GM19395 (cell line): ENCODE results near the gene SASH3.
A peak's percentile ranks its signal among the peaks of the same experiment; 100 is the strongest.

Experiments
- ATAC-seq: cut with Tn5 transposase; IDR thresholded peaks from one replicate; pipeline ENCODE4 v1.9.1; 2021; ENCODE audit warnings: mild to moderate bottlenecking, moderate library complexity; ENCODE audit not compliant: unreplicated experiment

The SASH3 gene

DNA sequence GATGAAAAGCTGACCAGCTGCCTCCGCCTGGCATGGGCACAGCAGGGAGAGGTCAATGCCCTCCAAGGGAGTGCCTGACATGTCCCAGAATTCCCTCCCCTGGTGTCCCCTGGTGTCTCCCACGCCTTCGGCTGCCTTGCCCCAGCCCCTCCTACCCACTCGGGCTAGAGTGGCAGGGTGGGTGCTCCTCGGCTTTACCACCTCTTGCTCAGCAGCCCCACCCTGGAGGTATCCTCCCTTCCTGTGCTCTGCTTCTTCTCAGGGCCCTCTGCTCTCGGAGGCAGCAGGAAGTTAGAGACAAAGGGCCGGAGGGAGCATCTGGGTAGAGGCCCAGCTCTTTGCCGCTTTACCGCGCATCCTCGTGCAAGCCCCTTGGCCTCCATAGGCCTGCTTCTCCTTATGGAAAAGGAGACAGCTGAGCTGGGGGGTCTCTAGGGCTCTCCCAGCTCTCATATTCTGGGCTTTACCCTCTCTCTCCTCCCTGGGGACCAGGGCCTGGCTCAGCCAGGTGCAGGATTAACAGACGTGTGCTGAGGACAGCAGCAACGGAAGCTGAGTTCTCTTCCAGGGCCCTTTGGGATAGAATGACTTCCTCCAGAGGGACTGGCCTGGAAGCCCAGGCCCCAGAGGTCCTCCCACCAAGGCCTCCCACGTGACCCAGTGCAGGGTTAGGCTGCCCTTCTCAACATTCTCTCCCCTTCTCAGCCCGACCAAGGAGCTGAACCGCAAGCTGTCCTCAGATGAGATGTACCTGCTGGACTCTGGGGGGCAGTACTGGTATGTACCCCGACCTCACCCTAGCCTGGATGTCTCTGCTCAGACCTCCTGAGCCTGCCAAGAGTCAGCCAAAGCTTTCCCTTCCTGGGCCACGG lies 23.7 kb upstream of the SASH3 start:
- ATAC-seq, result peak; percentile 30

DNA sequence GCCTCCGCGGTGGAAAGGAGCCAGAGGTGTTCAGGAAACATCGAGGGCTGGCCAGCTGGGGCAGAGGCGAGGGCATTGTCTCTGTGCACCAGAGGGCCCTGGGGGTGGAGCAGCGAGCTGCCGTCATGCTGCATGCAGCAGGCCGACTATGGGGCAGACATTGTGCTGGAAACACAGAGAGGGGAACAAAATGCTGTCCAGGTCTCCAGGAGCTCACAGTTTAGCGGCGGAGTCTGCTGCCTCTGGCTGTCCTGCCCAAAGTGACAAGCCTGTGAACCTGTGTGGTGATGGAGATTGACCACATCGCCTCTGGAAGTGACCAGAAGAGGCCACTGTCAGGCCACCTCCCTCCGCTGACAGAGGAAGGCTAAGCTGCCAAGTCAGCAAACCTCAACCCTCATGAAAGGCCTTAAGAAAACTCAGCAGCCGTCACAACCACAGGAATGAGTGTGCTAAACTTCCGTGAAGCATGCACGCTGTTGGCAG lies 20.1 kb upstream of the SASH3 start:
- peak; percentile 45 for ATAC-seq

DNA sequence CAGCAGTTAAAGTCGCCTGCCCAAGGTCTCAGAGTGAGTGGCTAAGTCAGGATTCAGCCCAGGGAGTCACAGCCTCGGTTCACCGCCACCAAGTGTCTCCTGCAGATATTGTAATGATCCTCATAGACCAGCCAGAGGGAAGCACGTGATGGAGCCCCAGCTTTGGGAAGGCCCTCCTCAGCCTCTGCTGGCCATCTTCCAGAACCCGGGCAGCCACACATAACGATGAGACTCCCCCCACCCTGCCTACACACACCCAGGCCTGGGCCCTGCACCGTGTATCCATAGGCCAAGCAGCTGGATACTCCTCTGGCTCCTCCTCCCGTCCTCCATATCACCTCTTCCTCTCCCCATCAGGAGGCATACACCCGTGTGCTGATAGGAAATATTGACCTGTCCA lies 19.6 kb upstream of the SASH3 start:
- ATAC-seq, result no peak

DNA sequence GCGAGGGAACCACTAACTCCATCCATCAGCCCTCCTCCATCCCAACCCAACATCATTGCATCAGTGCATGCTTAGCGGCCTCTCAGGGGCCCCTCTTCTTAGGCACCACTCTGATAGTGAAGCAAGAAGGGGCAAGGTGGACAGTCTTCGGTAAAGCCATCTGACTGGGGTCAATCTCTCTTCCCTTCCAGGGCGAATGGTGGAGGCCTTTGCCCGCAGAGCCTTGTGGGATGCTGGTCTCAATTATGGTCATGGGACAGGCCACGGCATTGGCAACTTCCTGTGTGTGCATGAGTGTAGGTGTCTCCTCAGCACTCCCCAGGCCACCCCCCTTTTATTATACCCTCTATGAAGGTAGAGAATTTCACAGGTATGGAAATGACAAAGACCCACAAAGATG lies 18.8 kb upstream of the SASH3 start:
- ATAC-seq, result no peak

DNA sequence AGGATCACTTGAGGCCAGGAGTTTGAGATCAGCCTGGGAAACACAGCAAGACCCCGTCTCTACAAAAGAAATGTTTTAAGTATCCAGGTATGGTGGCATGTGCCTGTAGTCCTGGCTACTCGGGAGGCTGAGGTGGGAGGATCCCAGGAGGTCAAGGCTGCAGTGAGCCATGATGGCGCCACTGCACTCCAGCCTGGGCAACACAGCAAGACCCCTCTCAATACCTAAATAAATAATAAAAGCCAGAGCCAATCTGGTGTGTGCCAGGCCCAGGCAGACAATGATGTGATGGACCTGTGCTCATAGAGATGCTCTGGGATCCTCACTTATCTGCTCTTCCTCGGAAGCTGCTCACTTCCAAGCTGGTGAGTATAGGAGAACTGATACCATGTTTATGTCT lies 18.2 kb upstream of the SASH3 start:
- ATAC-seq, result no peak

DNA sequence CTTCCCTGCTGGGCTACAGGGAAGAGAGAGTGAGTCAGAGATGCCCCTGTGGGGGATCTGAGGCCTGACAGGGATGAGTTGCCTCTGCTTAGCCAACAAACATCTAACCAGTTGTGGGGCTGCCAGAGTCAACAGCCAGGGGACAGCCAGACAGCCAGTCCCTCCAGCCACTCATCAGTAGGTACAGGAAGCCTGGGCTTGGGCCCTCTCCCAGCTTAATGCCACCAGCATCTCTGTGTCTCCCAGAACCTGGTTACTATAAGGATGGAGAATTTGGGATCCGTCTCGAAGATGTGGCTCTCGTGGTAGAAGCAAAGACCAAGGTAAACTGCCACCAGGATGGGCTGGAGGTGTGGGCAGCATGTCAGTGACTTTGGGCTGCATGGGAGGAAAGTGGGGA lies 17.3 kb upstream of the SASH3 start:
- ATAC-seq, result no peak

DNA sequence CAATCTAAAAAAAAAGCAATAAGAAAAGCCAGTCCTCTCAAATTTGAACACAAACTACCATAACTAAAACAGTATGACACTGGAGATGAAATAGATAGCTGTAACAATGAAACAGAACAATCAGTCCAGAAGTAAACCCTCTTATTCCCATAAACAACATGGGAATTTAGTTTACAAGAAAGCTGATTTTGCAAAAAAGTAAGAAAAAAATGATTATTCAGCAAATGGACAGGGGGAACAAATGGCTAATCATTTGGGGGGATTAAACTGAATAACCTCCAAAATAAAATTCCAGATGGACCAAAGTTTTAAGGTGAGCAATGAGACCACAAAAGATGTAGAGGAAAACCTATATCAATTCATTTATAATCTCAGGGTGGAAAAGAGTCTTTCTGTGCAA lies 16.1 kb upstream of the SASH3 start:
- ATAC-seq, result no peak

DNA sequence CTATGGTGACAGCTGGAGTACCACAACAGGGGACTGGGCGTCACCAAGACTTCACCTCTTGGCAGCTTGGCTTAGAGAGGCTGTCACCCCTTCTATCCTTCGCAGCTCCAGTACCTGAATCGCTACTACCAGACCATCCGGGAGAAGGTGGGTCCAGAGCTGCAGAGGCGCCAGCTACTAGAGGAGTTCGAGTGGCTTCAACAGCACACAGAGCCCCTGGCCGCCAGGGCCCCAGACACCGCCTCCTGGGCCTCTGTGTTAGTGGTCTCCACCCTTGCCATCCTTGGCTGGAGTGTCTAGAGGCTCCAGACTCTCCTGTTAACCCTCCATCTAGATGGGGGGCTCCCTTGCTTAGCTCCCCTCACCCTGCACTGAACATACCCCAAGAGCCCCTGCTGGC lies 11.6 kb upstream of the SASH3 start:
- ATAC-seq, result no peak

DNA sequence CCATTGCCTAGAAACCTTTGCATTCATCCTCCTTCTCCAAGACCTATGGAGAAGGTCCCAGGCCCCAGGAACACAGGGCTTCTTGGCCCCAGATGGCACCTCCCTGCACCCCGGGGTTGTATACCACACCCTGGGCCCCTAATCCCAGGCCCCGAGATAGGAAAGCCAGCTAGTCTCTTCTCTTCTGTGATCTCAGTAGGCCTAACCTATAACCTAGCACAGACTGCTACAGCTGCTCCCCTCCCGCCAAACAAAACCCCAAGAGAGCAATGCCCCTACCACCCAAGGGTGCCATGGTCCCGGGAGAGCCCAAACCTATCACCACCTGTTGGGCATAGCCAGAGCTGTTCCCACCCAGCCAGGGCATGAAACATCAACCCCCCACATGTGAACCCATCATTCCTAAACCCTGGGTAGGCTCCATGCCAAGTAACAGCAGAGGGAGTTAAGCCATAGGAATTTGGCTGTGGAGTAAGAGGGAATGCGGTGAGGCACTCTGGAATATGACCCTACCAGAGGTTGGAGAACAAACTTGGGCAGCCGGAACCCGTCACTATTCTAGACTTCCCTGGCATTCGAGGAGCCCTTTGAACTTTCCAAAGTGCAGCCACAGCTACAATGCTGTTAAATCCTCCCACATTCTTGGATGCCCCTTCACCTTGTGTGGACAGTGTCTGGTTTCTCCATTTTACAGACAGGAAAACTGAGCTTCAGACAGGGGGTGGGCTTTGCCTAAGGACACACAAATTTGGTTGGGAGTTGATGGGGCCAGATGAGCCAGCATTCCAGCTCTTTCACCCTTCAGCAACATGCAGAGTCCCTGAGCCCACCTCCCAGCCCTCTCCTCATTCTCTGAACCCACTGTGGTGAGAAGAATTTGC lies 10.9 kb upstream of the SASH3 start:
- ATAC-seq, result no peak

DNA sequence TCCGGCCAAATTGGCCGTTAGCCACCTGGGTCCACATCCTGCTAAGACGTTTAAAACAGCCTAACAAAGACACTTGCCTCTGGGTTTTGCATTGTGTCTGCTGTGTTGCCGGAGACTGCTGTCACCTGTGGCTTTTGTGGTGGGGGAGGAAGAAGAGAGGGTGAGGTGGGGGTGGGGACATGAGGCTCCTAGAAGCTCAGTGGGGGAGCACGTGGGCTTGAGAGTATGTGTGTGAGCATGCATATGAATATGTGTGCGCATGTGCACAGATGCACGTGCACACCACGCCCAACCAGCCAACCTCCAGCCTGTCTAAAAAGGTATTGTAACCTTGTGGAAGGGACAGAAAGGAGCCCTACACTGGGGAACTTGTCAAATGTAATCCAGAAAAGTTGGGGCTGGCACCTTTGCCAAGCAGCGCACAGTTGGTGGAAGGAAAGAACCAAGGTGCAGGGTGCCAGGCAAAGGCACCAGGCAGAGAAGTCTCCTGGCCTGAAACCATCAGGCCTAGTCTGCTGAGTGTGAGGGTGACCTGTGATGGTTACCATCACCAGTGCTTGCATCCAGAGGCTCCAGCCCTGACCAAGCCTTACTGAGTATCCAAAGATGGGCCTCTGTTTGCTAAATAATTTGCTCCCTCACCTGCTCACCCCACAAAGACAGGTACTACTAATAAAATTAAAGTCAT lies 10.1 kb upstream of the SASH3 start:
- ATAC-seq, result peak; percentile 40

DNA sequence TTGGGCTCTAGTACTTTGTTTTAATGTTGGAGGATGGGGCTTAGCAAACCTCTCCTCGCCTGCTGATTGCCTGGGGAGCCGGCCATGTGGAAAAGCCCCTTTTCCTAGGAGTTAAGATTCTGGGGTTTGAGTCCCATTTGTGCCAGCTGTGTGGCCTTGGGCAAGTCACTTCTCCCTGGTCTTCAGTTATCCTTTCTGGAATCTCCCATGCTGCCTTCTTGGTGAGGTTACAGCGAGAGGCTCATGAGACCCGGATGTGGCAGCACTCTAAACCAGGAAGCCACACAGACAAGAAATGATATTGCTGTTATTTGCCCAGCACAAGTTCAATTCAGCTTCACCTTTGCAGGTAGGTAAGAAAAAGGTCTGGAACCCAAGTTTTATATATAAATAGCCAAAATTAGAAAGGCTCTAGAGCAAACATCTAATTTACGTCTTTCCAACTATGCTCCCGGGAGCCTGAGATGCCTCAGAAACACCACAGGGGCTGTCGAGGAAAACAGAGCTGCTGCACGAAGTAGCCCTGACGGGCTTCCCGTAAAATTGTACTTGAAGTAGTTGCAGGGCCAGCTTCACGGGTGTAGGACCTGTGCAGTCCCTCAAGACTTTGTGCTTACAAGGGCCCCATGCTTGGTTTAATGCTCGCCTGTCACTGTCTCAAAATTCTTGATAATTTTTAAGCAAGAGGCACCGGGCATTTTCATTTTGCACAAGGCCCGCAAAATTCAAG lies 8.3 kb upstream of the SASH3 start:
- ATAC-seq, result no peak

DNA sequence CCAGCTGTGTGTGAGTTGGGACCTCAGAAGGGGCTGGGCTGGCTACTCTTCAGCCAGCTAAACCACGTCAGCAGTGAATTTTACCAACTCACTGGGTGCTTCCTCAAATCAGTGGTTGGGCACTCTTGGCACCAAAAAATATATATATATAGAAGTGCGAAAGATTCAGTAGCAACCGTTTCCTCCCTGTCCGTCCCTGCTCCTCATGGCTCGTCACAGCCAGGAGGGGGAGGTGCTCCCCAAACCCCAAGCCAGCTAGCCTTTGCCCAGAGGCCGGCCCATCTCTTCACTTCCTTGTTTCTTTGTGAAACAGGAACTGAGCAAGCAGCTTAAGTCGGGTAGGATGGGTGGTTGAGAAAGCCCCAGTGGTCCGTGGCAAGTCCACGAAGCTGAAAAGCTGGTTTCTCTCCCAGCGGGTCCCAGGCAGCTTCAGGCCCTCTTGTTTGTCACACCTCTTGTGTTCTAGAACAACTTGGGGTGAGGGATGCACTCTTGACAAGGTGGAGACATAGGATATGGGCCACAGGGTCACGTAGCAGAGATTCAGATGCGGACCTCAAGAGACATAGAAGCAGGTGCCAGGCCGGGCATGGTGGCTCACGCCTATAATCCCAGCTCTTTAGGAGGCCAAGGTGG lies 6.8 kb upstream of the SASH3 start:
- peak; percentile 79 for ATAC-seq

DNA sequence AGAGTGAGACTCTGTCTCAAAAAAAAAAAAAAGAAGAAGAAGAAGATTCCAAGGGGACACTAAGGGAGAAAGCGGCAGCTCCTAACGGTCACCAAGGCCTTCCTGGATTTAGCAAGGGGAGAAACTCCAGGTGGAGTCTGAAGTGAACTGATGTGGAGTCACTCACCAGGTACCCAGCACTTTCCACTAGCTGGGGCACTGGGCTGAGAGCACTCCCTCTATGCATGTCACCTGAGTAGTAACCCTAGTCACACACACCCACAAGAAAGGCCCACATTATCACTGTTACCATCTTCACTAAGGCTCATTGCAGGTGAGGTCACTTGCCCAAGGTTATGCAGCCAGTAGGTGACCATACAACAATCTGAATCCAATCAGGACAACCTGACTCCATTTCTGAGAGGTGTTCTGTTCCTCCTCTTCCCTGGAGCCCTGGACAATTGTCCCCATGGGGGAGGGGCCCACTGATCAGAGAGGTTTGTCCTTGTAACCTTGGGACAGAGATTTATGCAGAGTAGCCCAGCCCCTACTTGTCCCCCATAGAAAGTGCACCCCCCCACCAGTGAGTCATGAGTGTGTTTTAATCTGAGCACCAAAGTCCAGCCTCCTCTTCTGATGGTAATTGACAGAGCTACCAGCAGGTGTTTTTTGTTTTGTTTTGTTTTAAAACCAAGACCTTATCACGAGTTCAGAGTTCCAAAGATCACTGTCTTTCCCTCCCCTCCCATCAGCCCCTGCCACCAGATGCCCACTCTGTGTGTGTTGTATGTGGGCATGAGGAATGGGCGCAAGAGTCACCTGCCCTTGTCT lies 5.9 kb upstream of the SASH3 start:
- ATAC-seq, result no peak

DNA sequence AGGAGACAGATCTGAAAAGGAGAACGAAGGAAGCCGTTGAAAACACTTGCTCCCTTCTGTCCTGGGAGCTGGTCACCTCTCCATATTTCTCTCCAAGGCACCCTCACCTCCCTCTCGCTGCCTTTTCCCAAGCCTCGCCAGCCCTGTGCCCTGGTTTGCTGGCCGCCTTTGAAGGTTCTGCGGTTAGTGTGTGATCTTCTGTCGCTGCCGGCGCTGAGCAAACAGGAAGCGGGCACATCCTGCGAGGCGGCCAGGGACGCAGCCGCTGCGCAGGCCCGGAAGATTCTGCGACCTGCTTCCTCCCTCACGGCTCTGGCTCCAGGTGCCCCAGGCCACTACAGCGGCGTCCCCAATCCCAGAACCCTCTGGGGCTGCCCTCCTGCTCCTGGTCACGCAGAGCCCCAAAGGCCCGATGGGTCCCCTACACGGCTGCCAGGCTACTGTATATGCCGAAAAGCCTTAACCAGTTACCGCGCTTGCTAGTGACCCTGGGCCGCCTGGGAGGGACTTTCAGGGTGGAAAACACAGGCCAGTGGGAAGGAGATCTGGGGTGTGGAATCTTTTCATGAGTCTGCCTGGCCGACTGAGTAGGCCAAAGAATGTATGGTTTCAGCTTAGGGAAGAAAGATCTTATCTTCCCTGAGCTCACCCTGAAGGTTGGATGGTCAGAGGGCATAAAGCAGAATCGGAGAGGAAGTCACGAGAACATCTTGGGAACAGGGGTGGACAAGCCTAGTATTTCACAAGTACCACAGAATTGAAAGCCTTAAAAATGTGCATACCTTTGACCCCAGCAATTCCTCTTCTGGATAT lies 2.3 kb upstream of the SASH3 start:
- peak; percentile 28 for ATAC-seq

DNA sequence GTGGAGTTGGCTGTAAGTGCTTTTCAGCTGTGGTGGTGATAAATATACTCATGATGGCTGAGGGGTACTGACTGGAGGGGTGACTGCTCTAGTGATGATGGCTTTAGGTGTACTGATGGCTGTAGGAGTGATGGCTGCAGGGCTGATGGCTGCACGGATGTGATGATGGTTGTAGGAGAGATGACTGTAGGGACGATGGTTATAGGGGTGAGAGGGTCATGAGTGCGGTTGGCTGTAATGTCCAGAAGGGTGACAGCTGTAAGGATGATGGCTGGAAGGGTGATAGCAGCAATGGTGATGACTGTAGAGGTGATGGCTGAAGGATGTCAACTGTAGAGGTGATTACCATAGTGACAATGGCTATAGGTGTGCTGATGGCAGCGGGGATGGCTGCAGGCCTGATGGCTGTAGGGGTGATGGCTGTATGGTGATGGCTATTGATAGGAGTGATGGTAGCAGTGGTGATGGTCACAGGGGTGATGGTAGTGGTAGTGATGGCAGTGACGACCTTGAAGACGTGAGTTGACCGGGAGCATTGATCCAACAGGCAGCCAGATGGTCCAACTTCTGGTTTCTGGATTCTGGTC lies 570 bp upstream of the SASH3 start:
- ATAC-seq, result no peak

DNA sequence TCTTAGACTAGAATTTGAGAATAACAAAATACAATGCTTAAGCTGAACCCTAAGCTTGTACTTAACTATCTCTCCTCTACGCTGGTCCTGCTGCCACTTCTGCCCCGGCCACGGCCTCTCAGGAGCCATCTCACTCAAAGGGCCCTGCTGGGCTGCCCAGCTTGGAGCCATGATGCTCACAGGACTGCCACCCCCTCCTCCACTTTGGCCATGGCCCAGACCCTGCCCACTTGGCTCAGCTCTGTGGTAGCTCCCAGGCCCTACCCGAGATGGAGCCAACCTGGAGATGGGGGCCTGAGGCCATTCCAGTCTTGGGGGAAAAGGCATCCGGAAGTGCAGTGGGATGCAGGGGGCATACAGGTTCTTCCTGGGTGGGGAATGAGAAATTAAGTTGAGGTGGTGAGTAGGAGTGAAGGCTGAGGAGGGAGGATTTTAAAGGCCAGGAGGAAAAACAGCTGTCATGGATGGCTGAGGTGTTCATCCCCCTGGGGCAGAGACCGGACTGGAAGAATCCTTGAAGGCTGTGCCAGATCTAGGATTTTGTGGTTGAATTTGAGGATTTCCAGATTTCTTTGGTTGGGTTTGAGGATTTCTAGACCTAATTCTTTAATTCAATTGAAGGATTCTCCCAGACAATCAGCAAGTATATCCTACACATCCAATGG lies 824 bp downstream of the SASH3 start:
- no peak for ATAC-seq

DNA sequence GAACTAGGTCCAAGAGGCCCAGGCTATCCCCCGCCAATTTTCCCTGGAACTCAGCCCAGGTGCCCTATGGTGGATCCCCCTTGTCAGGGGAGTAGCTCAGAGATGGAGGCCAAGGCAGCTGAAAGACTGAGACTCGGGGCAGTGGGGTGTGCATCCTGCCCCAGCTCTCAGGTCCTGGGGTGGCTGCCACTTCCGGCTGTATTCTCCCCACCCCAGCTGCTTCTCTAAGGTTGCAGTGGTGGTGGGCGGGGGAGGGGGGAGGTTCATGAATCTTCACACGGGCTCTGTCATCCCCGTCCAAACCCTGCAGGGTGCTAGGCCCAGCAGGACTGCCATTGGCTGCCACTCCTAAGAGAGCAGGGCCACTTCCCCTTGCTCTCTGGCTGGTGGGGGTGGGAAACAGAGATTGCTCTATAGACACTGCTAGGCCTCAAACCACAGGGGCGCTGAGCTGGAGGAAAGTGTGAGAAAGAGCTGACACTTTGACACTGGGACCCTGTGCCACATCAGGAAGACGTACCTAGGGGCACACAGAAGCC lies 1.5 kb downstream of the SASH3 start:
- ATAC-seq, result peak; percentile 65
